Activated T-helper 1 cell treated with anti-CD3 and anti-CD28 coated beads, Interleukin-2, amount 50 U/mL, for 16 hours (primary cell): Measurements from ENCODE around the gene PLXND1.
"Not testable (repeated sequence)": the region's sequence is repeated elsewhere in the genome, so short reads cannot be mapped to it uniquely, and the experiment has no call there.

Experiments used
- DNase-seq, 2 donors: peaks; one replicate each; pipeline ENCODE4 v3.0.0-alpha.2; 2020; ENCODE audit warnings: low read depth in 1 of 2, low spot score in 1 of 2

The PLXND1 gene, protein sequence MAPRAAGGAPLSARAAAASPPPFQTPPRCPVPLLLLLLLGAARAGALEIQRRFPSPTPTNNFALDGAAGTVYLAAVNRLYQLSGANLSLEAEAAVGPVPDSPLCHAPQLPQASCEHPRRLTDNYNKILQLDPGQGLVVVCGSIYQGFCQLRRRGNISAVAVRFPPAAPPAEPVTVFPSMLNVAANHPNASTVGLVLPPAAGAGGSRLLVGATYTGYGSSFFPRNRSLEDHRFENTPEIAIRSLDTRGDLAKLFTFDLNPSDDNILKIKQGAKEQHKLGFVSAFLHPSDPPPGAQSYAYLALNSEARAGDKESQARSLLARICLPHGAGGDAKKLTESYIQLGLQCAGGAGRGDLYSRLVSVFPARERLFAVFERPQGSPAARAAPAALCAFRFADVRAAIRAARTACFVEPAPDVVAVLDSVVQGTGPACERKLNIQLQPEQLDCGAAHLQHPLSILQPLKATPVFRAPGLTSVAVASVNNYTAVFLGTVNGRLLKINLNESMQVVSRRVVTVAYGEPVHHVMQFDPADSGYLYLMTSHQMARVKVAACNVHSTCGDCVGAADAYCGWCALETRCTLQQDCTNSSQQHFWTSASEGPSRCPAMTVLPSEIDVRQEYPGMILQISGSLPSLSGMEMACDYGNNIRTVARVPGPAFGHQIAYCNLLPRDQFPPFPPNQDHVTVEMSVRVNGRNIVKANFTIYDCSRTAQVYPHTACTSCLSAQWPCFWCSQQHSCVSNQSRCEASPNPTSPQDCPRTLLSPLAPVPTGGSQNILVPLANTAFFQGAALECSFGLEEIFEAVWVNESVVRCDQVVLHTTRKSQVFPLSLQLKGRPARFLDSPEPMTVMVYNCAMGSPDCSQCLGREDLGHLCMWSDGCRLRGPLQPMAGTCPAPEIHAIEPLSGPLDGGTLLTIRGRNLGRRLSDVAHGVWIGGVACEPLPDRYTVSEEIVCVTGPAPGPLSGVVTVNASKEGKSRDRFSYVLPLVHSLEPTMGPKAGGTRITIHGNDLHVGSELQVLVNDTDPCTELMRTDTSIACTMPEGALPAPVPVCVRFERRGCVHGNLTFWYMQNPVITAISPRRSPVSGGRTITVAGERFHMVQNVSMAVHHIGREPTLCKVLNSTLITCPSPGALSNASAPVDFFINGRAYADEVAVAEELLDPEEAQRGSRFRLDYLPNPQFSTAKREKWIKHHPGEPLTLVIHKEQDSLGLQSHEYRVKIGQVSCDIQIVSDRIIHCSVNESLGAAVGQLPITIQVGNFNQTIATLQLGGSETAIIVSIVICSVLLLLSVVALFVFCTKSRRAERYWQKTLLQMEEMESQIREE (N-terminal part only)

GRCh38 chr3:129606636-129607390 lies at the start of gene PLXND1:
Gene PLXND1 (minus strand): TSS chr3:129606676. CDS start chr3:129606639, 37 bp downstream.
- peak in 1 of 2 donors; percentile 34 for DNase-seq

DNA sequence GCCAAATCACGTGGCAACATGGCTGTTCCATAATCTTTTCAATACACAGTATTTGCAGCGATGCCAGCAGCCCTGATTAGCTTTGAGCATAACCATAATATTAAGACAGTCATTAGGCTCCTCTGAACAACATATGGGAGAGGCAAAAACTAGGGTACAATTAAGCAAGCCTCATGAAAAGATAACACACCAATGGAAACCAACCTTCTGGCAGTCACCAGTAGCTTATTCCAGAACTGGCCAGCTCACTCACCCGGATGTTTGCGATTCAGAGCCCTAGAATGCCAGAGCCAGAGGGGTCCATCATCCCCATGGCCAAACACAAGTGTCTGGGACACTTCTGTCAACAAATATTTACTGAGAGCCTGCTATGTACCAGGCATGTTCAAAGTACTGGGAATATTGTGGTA lies 48.8 kb upstream of the PLXND1 start:
- no peak for DNase-seq

- DNase-seq, result no peak
These were observed 47.7 kb upstream of the PLXND1 start for GRCh38 chr3:129654131-129654530.

- DNase-seq, result no peak
These were observed 46.5 kb upstream of the PLXND1 start for GRCh38 chr3:129653019-129653418.

- no peak for DNase-seq
These were observed 45.1 kb upstream of the PLXND1 start for GRCh38 chr3:129651435-129652202.

GRCh38 chr3:129650256-129650872 lies 43.9 kb upstream of the PLXND1 start:
- peak in 1 of 2 donors; percentile 24 for DNase-seq

DNA sequence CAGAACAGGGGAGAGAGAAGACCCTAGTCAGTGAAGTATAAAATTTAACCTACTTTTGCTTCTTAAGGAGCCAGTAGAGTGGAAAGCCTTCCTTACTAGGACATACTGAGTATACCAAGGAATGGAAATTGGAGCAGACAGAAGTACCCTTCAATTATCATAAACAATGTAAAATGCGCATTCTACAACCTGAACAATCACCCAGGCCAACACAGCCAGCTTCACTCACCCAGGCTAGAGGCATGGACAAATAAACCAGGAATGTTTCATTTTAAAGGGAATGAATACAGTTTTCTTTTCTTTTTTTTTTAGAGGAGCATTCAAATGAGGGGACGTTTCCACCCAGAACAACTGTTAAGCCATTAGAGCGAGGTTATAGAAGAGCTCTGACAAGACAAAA lies 41.9 kb upstream of the PLXND1 start:
- DNase-seq, result no peak

DNA sequence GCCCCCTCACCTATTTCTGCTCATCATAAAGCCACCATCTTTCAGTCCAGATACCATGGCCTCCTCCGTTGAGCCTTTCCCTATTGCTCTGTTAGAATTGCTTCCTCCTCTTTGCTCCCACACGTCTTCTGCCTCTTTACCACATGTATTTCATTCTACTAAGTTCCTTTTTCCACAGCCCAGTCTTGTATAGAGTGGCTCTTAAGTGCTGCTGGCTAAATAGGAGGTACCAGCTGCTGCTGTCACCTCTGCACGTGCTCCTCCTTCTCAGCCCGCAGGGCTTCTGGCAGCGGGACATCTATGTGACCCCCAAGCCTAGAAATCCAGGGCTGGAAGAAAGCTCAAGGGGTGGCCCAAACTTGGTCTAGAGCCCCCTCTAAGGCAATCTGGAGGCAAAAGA lies 38.8 kb upstream of the PLXND1 start:
- DNase-seq, result no peak

DNA sequence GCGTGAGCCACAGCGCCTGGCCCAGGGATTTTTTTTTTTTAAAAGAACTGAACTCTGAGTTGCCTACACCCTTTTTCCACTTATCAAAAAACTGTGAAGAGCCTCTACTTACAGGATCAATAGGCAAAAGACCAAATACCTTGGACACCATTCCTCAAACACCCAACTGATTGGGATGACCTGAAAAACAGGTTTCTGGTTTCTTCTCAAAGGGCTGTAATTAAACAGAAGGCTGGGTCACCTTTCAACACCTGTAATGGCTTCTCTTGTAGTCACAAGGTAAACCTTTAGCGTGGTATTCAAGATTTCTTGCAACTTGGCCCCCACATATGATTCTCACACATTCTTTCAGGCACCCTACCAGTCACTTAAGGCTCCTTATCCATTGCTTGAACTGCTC lies 38.4 kb upstream of the PLXND1 start:
- no peak for DNase-seq

DNA sequence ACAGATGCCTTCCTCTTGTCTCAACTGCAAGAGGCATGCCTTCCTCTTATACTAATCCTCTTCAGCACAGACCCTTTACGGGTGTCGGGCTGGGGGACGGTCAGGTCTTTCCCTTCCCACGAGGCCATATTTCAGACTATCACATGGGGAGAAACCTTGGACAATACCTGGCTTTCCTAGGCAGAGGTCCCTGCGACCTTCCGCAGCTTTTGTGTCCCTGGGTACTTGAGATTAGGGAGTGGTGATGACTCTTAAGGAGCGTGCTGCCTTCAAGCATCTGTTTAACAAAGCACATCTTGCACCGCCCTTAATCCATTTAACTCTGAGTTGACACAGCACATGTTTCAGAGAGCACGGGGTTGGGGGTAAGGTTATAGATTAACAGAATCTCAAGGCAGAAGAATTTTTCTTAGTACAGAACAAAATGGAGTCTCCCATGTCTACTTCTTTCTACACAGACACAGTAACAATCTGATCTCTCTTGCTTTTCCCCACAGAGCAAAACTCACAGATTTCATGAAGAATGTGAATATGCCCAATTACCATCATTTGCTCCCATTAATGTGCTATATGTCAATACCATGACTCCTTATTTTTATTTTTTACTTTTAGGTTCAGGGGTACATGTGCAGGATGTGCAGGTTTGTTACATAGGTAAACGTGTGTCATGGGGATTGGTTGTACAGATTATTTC lies 35.2 kb upstream of the PLXND1 start:
- not testable (repeated sequence) for DNase-seq

DNA sequence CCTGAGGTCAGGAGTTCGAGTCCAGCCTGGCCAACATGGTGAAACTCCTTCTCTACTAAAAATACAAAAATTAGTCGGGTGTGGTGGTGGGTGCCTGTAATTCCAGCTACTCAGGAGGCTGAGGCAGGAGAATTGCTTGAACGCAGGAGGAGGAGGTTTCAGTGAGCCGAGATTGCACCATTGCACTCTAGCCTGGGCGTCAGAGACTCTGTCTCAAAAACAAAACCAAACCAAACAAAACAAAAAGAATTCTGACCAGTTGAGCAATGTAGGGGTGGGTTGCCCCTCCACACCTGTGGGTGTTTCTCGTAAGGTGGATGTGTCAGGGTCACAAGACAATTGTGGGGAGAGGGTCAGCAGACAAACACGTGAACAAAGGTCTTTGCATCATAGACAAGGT lies 34.5 kb upstream of the PLXND1 start:
- DNase-seq, result not testable (repeated sequence)

DNA sequence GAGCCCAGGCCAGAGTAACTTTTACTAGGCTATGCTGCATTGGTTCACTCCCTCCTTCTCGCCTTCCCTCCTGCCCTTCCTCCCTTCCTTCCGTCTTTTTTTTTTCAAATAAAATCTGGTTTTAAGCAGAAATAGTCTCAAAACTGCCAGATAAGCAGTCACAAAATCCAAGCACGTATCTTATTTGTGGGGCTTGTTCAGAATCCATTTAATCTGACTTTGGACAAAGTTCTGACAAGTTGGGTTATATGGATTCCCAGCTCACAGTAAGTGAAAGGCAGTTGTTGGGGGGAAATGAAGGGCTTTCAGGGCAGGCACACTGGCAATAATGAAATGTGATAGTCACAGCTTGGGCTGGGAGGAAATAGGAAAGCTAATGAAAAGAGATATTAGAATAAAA lies 32.0 kb upstream of the PLXND1 start:
- DNase-seq, result no peak

- DNase-seq, result no peak
These were observed 29.6 kb upstream of the PLXND1 start for GRCh38 chr3:129636082-129636481.

DNA sequence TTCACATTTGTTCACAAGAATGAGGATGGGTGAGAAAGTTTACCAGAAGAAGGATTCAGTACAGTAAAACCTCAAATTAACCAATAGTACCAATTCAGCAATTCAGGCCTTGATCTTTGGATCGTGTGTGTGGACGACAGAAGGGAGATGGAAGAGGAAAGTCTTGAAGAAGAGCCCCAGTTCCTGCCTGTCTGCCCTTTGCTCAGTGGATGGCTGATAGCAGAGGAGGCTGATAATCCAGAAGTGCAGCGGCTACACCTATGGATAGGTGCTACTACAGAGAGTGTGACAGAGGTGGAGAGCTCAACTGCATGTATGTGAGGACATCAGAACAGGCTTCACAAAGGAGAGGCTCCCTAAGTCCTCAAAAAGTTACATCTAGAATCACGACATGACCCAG lies 29.2 kb upstream of the PLXND1 start:
- no peak for DNase-seq

- DNase-seq, result no peak
These were observed 27.4 kb upstream of the PLXND1 start for GRCh38 chr3:129633751-129634481.

- no peak for DNase-seq
These were observed 26.5 kb upstream of the PLXND1 start for GRCh38 chr3:129632977-129633376.

GRCh38 chr3:129632556-129632955 lies 26.1 kb upstream of the PLXND1 start:
- no peak for DNase-seq

GRCh38 chr3:129632056-129632455 lies 25.6 kb upstream of the PLXND1 start:
- DNase-seq, result no peak
